Measurements from ENCODE around the gene WDR77. TPM values are rescaled to one million over a fixed set of nuclear protein-coding genes. Genes with fewer than 3 reads are reported as not detected.
A peak's percentile ranks its signal among the peaks of the same experiment; 100 is the strongest.

Gene WDR77
- total RNA-seq, 1 experiment from 2014 or later = 59.7 TPM

DNA sequence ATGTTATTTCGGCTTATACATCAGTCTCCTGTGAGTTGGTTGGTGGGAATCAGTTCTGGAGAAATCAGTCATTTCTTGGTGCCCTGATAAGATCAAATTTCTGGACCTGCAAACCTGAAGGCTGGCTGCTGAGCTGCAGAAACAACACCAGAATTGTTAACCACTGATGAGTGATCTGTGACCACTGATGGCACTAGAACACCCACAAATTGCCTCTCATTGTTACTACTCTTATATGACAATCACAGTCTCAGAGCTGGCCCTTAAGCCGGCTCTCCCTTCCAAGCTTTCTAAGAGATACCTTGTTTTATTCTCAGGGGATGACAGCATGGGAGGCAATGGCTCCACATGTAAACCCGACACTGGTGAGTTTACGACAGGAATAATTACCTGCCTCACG is 26.6 kb upstream of the WDR77 start:
- H3K4me1 ChIP-seq (ENCODE audit: low read length) = peaks cover 29% of the 10 kb centered on the region
- no peaks in the 10 kb centered on the region for H3K9me2 ChIP-seq (replicated peaks; ENCODE audit: insufficient read depth, low read length)
- H3K4me3 ChIP-seq (ENCODE audit: low read length) = no peak overlapping the region
- no peak overlapping the region for H3K4me2 ChIP-seq (ENCODE audit: low read depth, low read length, poor library complexity, severe bottlenecking)
- no peaks in the 10 kb centered on the region for H3K9me3 ChIP-seq (ENCODE audit: low read length)
- H3K79me2 ChIP-seq (ENCODE audit: low read length) = no peaks in the 10 kb centered on the region
- no peak overlapping the region for H3K27ac ChIP-seq (ENCODE audit: low read length)
- H3K36me3 ChIP-seq (ENCODE audit: insufficient read depth, low read length) = no peaks in the 10 kb centered on the region
- no peaks in the 10 kb centered on the region for H4K20me1 ChIP-seq (ENCODE audit: insufficient read depth, low read depth, low read length)
- no peak for DNase-seq
- no peak overlapping the region for H2AFZ ChIP-seq (ENCODE audit: low read length)
- no peak overlapping the region for H3K9ac ChIP-seq (ENCODE audit: low read length)
- H3K27me3 ChIP-seq (ENCODE audit: low read length) = no peaks in the 10 kb centered on the region

DNA sequence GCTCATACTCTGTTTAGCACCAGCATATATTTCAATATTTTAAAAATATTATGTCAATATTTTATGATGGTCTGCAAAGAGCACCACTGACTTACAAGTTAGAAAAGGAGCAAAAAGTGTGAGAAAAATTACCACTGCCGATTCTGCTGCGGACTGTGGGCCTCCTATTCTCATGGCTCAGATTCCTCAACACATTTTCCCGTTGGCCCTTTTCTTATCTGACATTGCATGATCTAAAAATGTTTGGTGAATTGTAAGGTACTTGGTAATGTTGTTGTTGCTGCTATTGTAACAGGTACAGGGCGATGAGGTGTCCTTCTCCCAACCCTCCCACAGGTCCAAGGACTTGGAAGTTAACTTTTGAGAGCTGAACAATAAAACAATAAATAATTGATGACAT is 25.5 kb upstream of the WDR77 start:
- Histone ChIP-seq H3K4me2 (ENCODE audit: low read depth, low read length, poor library complexity, severe bottlenecking) (no peak overlapping the region), H3K4me1 (ENCODE audit: low read length) (peaks cover 26% of the 10 kb centered on the region), H3K9me2 (replicated peaks; ENCODE audit: insufficient read depth, low read length) (no peaks in the 10 kb centered on the region), H3K27ac (ENCODE audit: low read length) (no peak overlapping the region), H3K27me3 (ENCODE audit: low read length) (no peaks in the 10 kb centered on the region), H3K9me3 (ENCODE audit: low read length) (no peaks in the 10 kb centered on the region), H2AFZ (ENCODE audit: low read length) (no peak overlapping the region), H4K20me1 (ENCODE audit: insufficient read depth, low read depth, low read length) (no peaks in the 10 kb centered on the region), H3K9ac (ENCODE audit: low read length) (no peak overlapping the region), H3K4me3 (ENCODE audit: low read length) (no peak overlapping the region), H3K79me2 (ENCODE audit: low read length) (no peaks in the 10 kb centered on the region), H3K36me3 (ENCODE audit: insufficient read depth, low read length) (peaks cover 3% of the 10 kb centered on the region; the same call in 1 of the 2 replicates)
- no peak for DNase-seq

DNA sequence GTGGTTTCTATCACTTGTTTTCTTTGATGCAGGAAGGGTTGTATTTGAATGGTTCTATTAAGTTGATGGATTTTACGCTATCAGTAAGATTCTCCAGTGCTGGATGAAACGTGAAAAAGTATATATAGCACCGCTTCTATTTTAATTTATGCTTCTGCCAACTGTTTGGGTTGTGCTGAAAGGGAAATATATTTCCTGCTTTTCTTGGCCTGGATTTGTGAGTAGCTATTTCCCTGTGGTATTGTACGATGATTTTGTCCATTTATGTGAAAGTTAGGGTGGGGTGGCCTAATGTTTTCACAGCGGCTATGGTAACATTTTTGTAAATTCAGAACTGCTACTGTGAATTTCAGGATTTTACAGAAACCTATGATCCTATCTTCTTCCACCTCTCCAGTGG is 25.1 kb upstream of the WDR77 start:
- H3K27me3 ChIP-seq (ENCODE audit: low read length) = no peaks in the 10 kb centered on the region
- H3K27ac ChIP-seq (ENCODE audit: low read length) = no peak overlapping the region
- peaks cover 26% of the 10 kb centered on the region for H3K4me1 ChIP-seq (ENCODE audit: low read length)
- H3K9me2 ChIP-seq (replicated peaks; ENCODE audit: insufficient read depth, low read length) = no peaks in the 10 kb centered on the region
- no peak for DNase-seq
- no peak overlapping the region for H2AFZ ChIP-seq (ENCODE audit: low read length)
- no peaks in the 10 kb centered on the region for H3K9me3 ChIP-seq (ENCODE audit: low read length)
- no peaks in the 10 kb centered on the region for H4K20me1 ChIP-seq (ENCODE audit: insufficient read depth, low read depth, low read length)
- no peak overlapping the region for H3K4me3 ChIP-seq (ENCODE audit: low read length)
- no peak overlapping the region for H3K9ac ChIP-seq (ENCODE audit: low read length)
- H3K36me3 ChIP-seq (ENCODE audit: insufficient read depth, low read length) = peaks cover 5% of the 10 kb centered on the region; the same call in 1 of the 2 replicates
- no peak overlapping the region for H3K4me2 ChIP-seq (ENCODE audit: low read depth, low read length, poor library complexity, severe bottlenecking)
- H3K79me2 ChIP-seq (ENCODE audit: low read length) = no peaks in the 10 kb centered on the region

DNA sequence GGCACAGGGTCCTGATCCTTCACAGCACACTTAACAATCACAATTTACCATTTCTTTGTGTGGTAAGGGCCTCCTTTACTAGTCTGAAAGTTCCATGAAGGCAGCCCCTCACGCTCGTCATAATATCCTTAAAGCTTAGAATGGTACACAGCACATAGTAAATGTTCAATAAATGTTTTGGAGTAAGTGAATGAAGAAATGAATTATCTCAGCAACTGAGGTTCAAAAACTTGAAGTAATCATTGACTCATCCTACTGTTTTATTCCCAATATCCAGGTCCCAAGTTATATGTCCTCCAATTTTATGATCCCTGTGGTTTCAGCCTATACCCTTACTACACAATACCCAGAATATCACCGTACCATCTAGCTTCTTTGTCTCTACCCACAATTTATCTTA is 22.5 kb upstream of the WDR77 start:
- H3K9ac ChIP-seq (ENCODE audit: low read length) = peak overlapping the region; percentile 38; the same call in 1 of the 2 replicates
- no peaks in the 10 kb centered on the region for H3K27me3 ChIP-seq (ENCODE audit: low read length)
- H3K4me1 ChIP-seq (ENCODE audit: low read length) = peaks cover 18% of the 10 kb centered on the region
- peak overlapping the region; percentile 60 for H3K27ac ChIP-seq (ENCODE audit: low read length)
- peak overlapping the region; percentile 61 for H3K4me2 ChIP-seq (ENCODE audit: low read depth, low read length, poor library complexity, severe bottlenecking)
- no peaks in the 10 kb centered on the region for H4K20me1 ChIP-seq (ENCODE audit: insufficient read depth, low read depth, low read length)
- peak overlapping the region; percentile 66; the same call in 1 of the 2 replicates for H2AFZ ChIP-seq (ENCODE audit: low read length)
- no peaks in the 10 kb centered on the region for H3K9me3 ChIP-seq (ENCODE audit: low read length)
- H3K36me3 ChIP-seq (ENCODE audit: insufficient read depth, low read length) = peaks cover 5% of the 10 kb centered on the region; the same call in 1 of the 2 replicates
- H3K9me2 ChIP-seq (replicated peaks; ENCODE audit: insufficient read depth, low read length) = no peaks in the 10 kb centered on the region
- DNase-seq = no peak
- H3K79me2 ChIP-seq (ENCODE audit: low read length) = no peaks in the 10 kb centered on the region
- H3K4me3 ChIP-seq (ENCODE audit: low read length) = no peak overlapping the region

DNA sequence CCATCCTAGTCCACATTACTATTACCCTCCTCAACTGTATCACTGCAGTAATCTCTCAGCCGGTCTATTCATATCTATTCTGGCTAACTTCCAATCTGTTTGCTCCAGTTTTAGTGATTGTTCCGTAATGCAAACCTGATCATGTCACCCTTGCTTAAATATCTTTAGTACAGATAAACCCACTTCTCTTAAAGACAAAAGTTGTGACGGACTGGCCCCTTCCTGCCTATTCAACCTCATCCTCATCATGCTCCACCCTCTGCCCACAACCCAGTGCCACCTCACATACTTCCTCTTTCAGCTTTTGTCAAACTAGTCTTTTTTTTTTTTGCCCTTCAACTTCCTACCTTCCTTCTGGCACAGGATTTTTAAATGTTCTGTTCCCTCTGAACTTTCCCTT is 22.0 kb upstream of the WDR77 start:
- Histone ChIP-seq H3K4me2 (ENCODE audit: low read depth, low read length, poor library complexity, severe bottlenecking) (peak overlapping the region; percentile 61), H3K9me2 (replicated peaks; ENCODE audit: insufficient read depth, low read length) (no peaks in the 10 kb centered on the region), H3K9ac (ENCODE audit: low read length) (peak overlapping the region; percentile 38; the same call in 1 of the 2 replicates), H3K9me3 (ENCODE audit: low read length) (no peaks in the 10 kb centered on the region), H3K4me1 (ENCODE audit: low read length) (peaks cover 14% of the 10 kb centered on the region), H3K4me3 (ENCODE audit: low read length) (peak overlapping the region; percentile 30; the same call in 1 of the 2 replicates), H3K27me3 (ENCODE audit: low read length) (no peaks in the 10 kb centered on the region), H4K20me1 (ENCODE audit: insufficient read depth, low read depth, low read length) (no peaks in the 10 kb centered on the region), H2AFZ (ENCODE audit: low read length) (peak overlapping the region; percentile 66), H3K36me3 (ENCODE audit: insufficient read depth, low read length) (peaks cover 9% of the 10 kb centered on the region; the same call in 1 of the 2 replicates), H3K27ac (ENCODE audit: low read length) (peak overlapping the region; percentile 60), H3K79me2 (ENCODE audit: low read length) (no peaks in the 10 kb centered on the region)
- DNase-seq = peak; percentile 77

DNA sequence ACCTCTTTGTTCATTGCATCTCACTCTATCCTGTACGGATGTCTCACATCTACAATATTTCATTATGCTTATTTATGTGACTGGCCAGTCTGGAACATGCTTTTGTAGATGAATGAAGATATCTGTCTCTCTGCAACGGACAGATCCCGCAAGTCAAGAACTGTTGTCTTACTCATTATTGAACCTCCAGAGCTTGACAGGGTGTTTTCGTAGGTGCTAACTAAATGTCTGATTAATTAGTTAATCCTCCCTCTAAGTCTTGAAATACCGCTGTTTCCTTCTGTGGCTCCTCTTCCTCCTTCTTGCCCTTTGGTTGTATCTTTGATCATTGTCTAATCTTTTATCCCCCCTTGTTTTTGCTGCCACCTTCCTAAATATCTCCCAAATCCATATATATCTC is 21.5 kb upstream of the WDR77 start:
- H3K27me3 ChIP-seq (ENCODE audit: low read length) = no peaks in the 10 kb centered on the region
- peaks cover 9% of the 10 kb centered on the region; the same call in 1 of the 2 replicates for H3K36me3 ChIP-seq (ENCODE audit: insufficient read depth, low read length)
- peak overlapping the region; percentile 60 for H3K27ac ChIP-seq (ENCODE audit: low read length)
- no peaks in the 10 kb centered on the region for H3K79me2 ChIP-seq (ENCODE audit: low read length)
- no peak for DNase-seq
- H4K20me1 ChIP-seq (ENCODE audit: insufficient read depth, low read depth, low read length) = no peaks in the 10 kb centered on the region
- peak overlapping the region; percentile 61 for H3K4me2 ChIP-seq (ENCODE audit: low read depth, low read length, poor library complexity, severe bottlenecking)
- H3K9ac ChIP-seq (ENCODE audit: low read length) = peak overlapping the region; percentile 38; the same call in 1 of the 2 replicates
- no peaks in the 10 kb centered on the region for H3K9me2 ChIP-seq (replicated peaks; ENCODE audit: insufficient read depth, low read length)
- peak overlapping the region; percentile 30; the same call in 1 of the 2 replicates for H3K4me3 ChIP-seq (ENCODE audit: low read length)
- H3K4me1 ChIP-seq (ENCODE audit: low read length) = peaks cover 14% of the 10 kb centered on the region
- peak overlapping the region; percentile 66 for H2AFZ ChIP-seq (ENCODE audit: low read length)
- H3K9me3 ChIP-seq (ENCODE audit: low read length) = no peaks in the 10 kb centered on the region

DNA sequence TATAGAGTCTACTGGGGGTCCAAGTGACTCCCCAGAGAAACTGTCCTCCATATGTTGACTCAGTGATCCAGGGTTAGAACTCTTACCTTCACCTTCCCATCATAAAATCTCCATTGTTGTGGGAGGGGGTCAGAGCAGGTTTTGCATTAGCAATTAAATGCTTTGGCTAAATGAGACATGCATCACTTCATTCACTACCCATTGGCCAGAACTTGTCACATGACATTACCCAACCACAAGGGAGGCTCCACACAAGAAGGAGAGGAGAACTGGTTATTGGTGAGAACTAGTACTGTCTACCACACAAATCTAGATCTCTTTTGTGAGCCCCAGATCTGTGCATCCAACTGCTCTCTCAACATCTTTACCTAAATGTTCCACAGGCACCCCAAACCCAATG is 20.5 kb upstream of the WDR77 start:
- H3K79me2 ChIP-seq (ENCODE audit: low read length) = no peaks in the 10 kb centered on the region
- H4K20me1 ChIP-seq (ENCODE audit: insufficient read depth, low read depth, low read length) = no peaks in the 10 kb centered on the region
- H2AFZ ChIP-seq (ENCODE audit: low read length) = no peak overlapping the region
- no peaks in the 10 kb centered on the region for H3K27me3 ChIP-seq (ENCODE audit: low read length)
- DNase-seq = no peak
- no peak overlapping the region for H3K27ac ChIP-seq (ENCODE audit: low read length)
- H3K4me3 ChIP-seq (ENCODE audit: low read length) = no peak overlapping the region
- H3K36me3 ChIP-seq (ENCODE audit: insufficient read depth, low read length) = peaks cover 9% of the 10 kb centered on the region; the same call in 1 of the 2 replicates
- H3K4me2 ChIP-seq (ENCODE audit: low read depth, low read length, poor library complexity, severe bottlenecking) = no peak overlapping the region
- H3K9ac ChIP-seq (ENCODE audit: low read length) = no peak overlapping the region
- H3K9me3 ChIP-seq (ENCODE audit: low read length) = no peaks in the 10 kb centered on the region
- H3K9me2 ChIP-seq (replicated peaks; ENCODE audit: insufficient read depth, low read length) = no peaks in the 10 kb centered on the region
- H3K4me1 ChIP-seq (ENCODE audit: low read length) = peaks cover 14% of the 10 kb centered on the region

DNA sequence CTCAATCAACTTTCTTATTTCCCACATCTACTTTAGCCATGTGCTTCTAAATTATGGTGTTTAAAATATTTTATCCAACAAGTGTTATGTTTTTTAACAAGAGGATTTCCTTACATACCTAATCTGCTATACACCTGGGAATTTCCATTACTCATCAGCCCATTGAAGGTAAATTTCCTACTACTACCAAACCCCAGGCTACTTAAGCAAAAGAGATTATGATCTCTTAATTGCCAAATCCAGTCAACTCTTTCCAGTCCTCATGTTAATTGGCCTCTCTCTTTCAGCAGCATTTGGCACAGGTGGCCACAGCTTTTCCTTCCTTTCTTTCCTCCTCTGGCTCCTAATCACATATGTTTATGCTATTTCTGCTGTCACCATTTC is 19.7 kb upstream of the WDR77 start:
- Histone ChIP-seq H3K27ac (ENCODE audit: low read length) (no peak overlapping the region), H3K4me1 (ENCODE audit: low read length) (peaks cover 14% of the 10 kb centered on the region), H2AFZ (ENCODE audit: low read length) (no peak overlapping the region), H4K20me1 (ENCODE audit: insufficient read depth, low read depth, low read length) (no peaks in the 10 kb centered on the region), H3K79me2 (ENCODE audit: low read length) (no peaks in the 10 kb centered on the region), H3K4me3 (ENCODE audit: low read length) (no peak overlapping the region), H3K27me3 (ENCODE audit: low read length) (no peaks in the 10 kb centered on the region), H3K4me2 (ENCODE audit: low read depth, low read length, poor library complexity, severe bottlenecking) (no peak overlapping the region), H3K9me3 (ENCODE audit: low read length) (no peaks in the 10 kb centered on the region), H3K9me2 (replicated peaks; ENCODE audit: insufficient read depth, low read length) (no peaks in the 10 kb centered on the region), H3K36me3 (ENCODE audit: insufficient read depth, low read length) (peaks cover 9% of the 10 kb centered on the region; the same call in 1 of the 2 replicates), H3K9ac (ENCODE audit: low read length) (no peak overlapping the region)
- no peak for DNase-seq

All from Karpas-422 (cell line).